ENCODE data around the gene OXTR. TPM values are rescaled to one million over a fixed set of nuclear protein-coding genes. Genes with fewer than 3 reads are reported as not detected.

The OXTR gene
- total RNA-seq, result 100 to 1,000 TPM in 2 of 3 donors, under 1 TPM in 1; 0.32 to 250 (median 105) TPM

DNA sequence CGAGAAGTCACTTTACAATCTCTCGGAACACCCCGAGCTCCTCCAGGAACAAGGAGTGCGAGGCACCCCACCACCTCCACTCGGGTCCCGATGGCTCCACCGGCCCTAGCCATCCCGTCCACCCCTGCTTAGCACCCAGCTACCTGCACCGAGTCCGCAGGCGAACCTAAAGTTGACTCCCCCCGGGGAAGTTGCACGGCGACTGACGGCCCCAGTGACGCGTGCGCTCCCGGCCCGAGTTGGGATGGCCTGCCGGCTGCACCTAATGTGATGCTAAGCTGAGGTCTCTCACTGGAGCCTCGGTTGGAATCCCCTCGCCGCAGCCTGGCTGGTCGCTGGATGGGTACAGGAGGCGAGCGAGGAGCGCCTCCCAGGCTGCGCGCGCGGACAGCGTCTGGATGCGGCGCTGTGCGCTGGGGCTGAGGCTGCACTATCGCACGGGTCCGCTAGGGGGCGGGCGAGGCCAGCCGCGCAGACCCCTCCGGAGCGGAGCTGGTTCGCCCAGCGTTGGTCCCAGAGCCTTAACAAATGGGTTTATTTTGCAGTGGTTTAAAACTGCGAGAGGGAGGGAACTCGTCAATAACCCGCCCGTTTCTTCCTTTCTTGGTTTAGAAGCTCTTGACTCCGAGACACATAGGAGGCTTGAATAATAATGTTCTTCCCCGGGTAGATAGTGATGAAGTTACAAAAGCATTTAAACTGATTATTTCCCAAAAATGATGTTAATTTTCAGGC, at the start of gene OXTR:
TSS of gene OXTR (minus strand) at position 526 of the 735 bp plus-strand sequence. CDS start 1,426 bp downstream, outside the sequence.
- Histone ChIP-seq H3K36me3 (no peaks in the 10 kb centered on the region), H3K27me3 (peaks cover 5 to 42% of the 10 kb centered on the region in 2 donors), H3K27ac (peak within 1 kb of the TSS; percentile 66 to 80), H3K4me1 (peaks cover 0 to 13% of the 10 kb centered on the region in 2 donors), H3K9me3 (no peaks in the 10 kb centered on the region), H3K4me3 (peak within 1 kb of the TSS; percentile 8 to 75 (median 59))
- DNase-seq (ENCODE audit: low spot score in 2 of 2), result peak in 1 of 2 donors; percentile 68
- no peak for TF ChIP-seq POLR2A (IDR thresholded peaks at IDR 0.05)
- TF ChIP-seq POLR2AphosphoS5 (IDR thresholded peaks at IDR 0.05), result peak in 1 of 3 donors; percentile 20
- TF ChIP-seq, protein P1, sequence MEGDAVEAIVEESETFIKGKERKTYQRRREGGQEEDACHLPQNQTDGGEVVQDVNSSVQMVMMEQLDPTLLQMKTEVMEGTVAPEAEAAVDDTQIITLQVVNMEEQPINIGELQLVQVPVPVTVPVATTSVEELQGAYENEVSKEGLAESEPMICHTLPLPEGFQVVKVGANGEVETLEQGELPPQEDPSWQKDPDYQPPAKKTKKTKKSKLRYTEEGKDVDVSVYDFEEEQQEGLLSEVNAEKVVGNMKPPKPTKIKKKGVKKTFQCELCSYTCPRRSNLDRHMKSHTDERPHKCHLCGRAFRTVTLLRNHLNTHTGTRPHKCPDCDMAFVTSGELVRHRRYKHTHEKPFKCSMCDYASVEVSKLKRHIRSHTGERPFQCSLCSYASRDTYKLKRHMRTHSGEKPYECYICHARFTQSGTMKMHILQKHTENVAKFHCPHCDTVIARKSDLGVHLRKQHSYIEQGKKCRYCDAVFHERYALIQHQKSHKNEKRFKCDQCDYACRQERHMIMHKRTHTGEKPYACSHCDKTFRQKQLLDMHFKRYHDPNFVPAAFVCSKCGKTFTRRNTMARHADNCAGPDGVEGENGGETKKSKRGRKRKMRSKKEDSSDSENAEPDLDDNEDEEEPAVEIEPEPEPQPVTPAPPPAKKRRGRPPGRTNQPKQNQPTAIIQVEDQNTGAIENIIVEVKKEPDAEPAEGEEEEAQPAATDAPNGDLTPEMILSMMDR (IDR thresholded peaks at IDR 0.05), result peak; percentile 94 to 96 (median 95)
- intact Hi-C loops (cut with DNase I; ENCODE audit: low total_unique reads), result no loop called here

DNA sequence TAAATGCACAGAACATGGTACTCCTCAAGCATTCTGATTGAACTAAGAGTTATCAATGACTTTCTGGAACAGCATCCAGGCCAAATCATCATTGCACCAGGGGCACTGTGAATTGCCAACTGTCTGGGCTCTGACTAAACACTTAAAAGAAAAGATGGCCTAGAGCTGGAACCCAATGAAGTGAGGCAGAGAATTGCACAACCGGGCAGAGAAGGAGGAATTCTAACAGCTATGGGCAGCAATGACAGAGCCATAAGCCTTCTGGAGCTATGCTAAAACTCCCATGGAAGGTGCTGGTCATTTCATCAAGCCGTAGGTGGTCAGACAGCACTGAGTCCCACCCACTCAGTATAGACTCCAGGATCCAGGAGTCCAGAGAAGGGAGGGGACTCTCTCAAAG, 48.1 kb upstream of the OXTR start:
- no peak for DNase-seq (ENCODE audit: low spot score in 2 of 2)
- Histone ChIP-seq H3K27me3 (no peaks in the 10 kb centered on the region), H3K9me3 (peaks cover 0 to 44% of the 10 kb centered on the region in 2 donors), H3K27ac (no peak overlapping the region), H3K36me3 (no peaks in the 10 kb centered on the region), H3K4me3 (no peak overlapping the region), H3K4me1 (no peaks in the 10 kb centered on the region)
- intact Hi-C loops (cut with DNase I; ENCODE audit: low total_unique reads), result no loop called here
- TF ChIP-seq, protein P1 (IDR thresholded peaks at IDR 0.05), result no peak
- TF ChIP-seq POLR2AphosphoS5 (IDR thresholded peaks at IDR 0.05) (no peak), POLR2A (IDR thresholded peaks at IDR 0.05) (no peak)

DNA sequence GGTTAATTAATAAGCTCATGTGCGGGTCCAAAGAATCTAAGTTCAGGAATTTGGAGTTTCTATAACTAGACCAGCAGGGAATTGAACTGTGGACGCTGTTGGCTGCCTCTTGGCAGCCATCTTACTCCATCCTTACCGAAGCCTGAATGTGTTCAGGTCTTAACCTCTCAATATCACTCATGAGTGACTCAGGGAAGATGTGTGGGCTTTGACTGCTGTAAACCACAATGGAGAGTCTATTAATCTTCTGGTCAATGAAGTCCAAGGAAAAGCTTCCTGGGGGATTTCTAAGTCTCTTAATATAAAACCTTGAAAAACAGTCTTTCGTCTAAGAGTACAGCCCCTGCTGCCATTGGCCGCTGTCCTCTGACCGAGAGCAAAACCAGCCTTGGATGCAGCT, 46.7 kb upstream of the OXTR start:
- Histone ChIP-seq H3K4me3 (no peak overlapping the region), H3K27me3 (no peaks in the 10 kb centered on the region), H3K4me1 (no peaks in the 10 kb centered on the region), H3K36me3 (no peaks in the 10 kb centered on the region), H3K9me3 (peaks cover 0 to 44% of the 10 kb centered on the region in 2 donors), H3K27ac (no peak overlapping the region)
- DNase-seq (ENCODE audit: low spot score in 2 of 2), result no peak
- TF ChIP-seq POLR2AphosphoS5 (IDR thresholded peaks at IDR 0.05) (no peak), POLR2A (IDR thresholded peaks at IDR 0.05) (no peak)
- intact Hi-C loops (cut with DNase I; ENCODE audit: low total_unique reads), result no loop called here

DNA sequence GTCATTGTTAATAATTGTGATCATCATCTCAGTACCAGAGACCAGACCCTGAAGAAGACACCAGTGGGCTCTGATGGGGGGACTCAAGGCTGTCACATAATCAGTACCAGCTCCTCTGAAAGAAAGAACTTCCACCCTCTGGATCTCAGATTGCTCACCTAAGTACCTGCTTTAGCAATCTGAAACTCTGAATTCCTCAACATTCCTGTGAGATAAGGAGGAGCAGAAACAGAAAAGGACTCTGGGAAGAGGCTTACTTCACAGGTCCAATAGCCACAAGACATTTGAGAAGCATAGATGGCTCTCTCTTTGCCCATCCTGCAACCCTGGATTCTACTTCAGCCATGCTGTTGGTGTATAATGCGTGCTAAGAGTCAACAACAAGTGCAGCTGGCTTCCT, 44.0 kb upstream of the OXTR start:
- Histone ChIP-seq H3K36me3 (no peaks in the 10 kb centered on the region), H3K27ac (no peak overlapping the region), H3K4me1 (no peaks in the 10 kb centered on the region), H3K9me3 (peaks cover 0 to 26% of the 10 kb centered on the region in 2 donors), H3K4me3 (no peak overlapping the region), H3K27me3 (no peaks in the 10 kb centered on the region)
- no peak for DNase-seq (ENCODE audit: low spot score in 2 of 2)
- intact Hi-C loops (cut with DNase I; ENCODE audit: low total_unique reads), result no loop called here
- TF ChIP-seq POLR2AphosphoS5 (IDR thresholded peaks at IDR 0.05) (no peak), POLR2A (IDR thresholded peaks at IDR 0.05) (no peak)
- TF ChIP-seq, protein P1 (IDR thresholded peaks at IDR 0.05), result no peak

DNA sequence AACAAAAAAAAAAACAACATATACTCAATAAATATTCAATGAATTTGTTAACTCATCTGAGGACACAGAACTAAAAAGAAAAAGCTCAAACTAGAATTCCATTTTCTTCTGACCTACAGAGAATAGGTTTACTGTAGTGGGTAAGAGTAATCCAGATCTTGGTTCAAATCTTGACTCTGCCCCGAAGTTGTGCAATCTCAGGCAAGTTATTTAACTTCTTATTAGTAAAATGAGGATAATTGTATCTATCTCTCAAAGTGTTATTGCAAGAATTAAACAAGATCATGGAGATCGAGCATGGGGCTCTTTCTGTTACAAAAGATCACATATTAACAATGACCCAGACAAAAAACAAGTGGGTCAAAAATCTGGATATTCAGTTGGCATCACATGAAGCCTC, 41.1 kb upstream of the OXTR start:
- TF ChIP-seq POLR2A (IDR thresholded peaks at IDR 0.05) (no peak), POLR2AphosphoS5 (IDR thresholded peaks at IDR 0.05) (no peak)
- TF ChIP-seq, protein P1 (IDR thresholded peaks at IDR 0.05), result no peak
- intact Hi-C loops (cut with DNase I; ENCODE audit: low total_unique reads), result no loop called here
- Histone ChIP-seq H3K9me3 (peaks cover 0 to 9% of the 10 kb centered on the region in 2 donors), H3K36me3 (no peaks in the 10 kb centered on the region), H3K4me1 (no peaks in the 10 kb centered on the region), H3K27ac (no peak overlapping the region), H3K27me3 (no peaks in the 10 kb centered on the region), H3K4me3 (no peak overlapping the region)
- DNase-seq (ENCODE audit: low spot score in 2 of 2), result no peak
